GM18502 (cell line): Measurements from ENCODE around the gene ITGB8.

Experiments
- ATAC-seq: cut with Tn5 transposase; IDR thresholded peaks from one replicate; pipeline ENCODE4 v1.9.1; 2021; ENCODE audit warnings: mild to moderate bottlenecking; ENCODE audit not compliant: unreplicated experiment, poor library complexity

The ITGB8 gene

GRCh38 chr7:20331910-20332813, 1.5 kb downstream of the ITGB8 start:
- ATAC-seq, result no peak

- ATAC-seq, result no peak
Observed at GRCh38 chr7:20338285-20338684, 7.6 kb downstream of the ITGB8 start.

- ATAC-seq, result no peak
Observed at GRCh38 chr7:20340839-20341238, 10.1 kb downstream of the ITGB8 start.

DNA sequence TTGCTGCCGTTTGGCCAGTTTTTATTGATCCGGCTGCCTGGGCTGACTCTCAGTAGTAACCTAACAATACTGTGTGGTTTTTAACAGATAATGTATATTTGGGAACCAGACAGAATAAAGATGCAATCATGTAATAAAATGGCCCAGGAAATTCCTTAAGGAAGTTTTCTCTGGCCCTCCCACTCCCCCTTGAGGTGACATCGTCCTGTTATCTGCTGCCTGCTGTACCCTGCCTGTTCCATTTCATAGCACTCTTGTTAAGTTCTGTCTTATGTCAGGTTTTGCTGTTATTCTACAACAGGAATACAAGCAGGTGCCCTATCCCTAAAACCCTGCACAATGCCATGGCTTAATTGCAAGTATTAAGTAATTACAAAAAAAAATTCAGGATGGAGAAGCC, 12.5 kb downstream of the ITGB8 start:
- no peak for ATAC-seq

- ATAC-seq, result no peak
Observed at GRCh38 chr7:20343941-20344340, 13.2 kb downstream of the ITGB8 start.

DNA sequence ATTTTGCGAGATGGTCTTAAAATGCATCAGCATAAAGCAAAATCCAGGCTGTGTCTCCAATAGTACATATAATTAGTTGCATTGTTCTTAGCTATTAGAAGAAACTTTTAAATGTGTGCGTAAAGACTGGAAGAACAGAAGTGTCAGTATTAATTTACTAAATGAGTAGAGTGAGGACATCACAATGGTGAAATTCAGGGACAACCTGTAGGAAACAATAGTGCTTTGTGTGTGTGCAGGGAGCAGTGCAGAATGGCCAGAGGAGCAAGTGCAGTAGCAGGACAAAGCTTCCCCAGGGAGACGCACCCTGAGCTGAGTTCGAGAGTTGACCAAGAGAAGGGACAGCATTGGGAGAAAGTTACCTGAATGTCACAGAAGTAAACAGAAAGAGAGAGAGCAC, 13.7 kb downstream of the ITGB8 start:
- no peak for ATAC-seq

GRCh38 chr7:20346577-20346976, 15.9 kb downstream of the ITGB8 start:
- no peak for ATAC-seq

- no peak for ATAC-seq
Observed at GRCh38 chr7:20347680-20348079, 17.0 kb downstream of the ITGB8 start.

DNA sequence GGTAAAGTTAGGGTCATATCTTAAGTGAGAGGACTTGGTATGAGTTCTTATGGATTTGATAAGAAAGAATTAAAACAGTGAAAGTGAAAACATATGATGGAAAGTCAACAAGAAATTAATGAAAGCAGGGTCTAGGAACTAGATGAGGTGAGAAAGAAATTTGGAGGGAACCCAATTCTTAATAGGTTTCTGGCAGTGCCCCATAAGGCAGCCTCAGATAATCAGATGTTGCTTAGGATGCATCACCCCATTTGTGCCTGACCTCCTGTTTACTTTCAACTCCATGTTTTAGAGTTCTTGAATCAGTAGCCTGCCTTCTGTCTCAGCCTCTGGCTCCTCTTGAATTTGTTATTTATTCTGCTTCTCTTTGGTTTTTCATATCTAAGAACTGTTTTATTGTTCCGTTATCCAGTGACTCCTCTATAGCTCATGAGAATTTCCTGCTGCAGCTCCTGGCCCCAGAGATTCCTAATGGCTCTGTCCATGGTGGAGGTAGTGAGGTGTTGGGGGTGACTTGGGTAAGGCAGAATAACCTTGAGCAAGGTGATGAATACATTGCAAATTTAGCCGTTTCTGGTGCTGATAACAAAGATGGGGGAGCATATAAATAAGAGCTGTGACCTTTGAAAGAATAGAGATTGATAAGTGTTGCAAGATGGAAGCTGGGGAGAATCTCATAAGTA, 17.6 kb downstream of the ITGB8 start:
- no peak for ATAC-seq

DNA sequence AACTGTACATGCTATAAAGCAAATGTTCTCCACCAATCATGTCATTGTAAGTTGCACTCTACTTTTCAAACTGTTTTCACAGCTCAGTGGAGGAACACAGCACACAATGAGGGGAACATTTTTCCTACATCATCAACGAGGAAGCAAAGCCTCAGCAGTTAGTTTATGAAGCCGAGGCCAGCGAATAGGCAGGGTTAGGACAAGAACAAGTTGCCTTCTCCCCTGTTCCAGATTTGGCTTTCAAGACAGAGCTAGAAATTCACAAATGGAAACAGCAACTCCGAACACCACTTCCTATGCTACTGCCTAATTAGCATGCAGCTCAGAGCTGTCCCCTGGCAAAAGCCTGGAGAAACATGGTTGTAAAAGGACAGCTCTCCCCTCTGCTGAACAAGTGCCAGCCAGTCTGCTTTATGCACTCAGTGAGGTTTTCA, 19.8 kb downstream of the ITGB8 start:
- no peak for ATAC-seq

GRCh38 chr7:20350996-20351692, 20.4 kb downstream of the ITGB8 start:
- no peak for ATAC-seq

- ATAC-seq, result no peak
Observed at GRCh38 chr7:20351901-20352300, 21.2 kb downstream of the ITGB8 start.

GRCh38 chr7:20352573-20353306, 22.0 kb downstream of the ITGB8 start:
- no peak for ATAC-seq

DNA sequence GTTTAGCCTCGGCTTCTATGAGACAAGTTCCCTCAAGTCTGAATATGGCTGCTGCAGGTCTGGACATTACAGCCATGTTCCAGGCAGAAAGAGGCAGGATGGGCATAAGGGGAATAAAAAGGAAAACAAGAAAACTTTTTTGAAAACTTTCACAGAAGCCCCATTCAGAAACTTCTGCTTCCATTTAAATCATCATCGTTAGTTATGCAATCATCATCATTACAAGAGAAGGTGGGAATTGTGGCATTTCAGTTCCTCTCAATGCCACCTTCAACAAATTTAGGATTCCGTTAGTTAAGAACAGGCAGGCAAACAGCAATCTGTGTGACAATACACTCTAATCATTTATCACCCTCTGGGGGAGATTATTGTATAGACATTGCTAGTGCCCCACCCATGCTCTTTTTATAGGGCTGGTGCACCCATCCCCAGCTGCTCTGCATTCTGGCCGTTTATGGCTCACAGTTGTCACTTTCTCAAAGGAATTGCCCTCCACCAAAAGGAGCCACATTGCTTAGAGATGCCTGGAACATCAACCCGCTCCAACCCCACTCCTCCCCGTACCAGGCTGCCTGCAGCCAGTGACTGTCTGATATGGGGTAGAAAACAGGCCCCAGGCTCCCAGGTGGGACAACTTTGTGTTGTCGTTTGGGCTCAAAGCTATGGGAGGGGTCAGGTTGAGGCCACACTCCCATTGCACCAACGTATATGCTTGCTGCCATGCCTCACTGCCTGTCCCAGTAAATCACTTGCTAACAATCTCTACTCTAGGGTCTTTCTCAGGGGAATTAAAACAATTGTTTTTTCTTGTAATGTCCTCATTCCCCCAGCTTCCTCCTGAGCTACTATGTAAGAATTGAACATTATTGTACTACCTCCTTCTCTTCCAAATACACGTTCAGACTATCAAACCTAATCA, 24.2 kb downstream of the ITGB8 start:
- no peak for ATAC-seq

DNA sequence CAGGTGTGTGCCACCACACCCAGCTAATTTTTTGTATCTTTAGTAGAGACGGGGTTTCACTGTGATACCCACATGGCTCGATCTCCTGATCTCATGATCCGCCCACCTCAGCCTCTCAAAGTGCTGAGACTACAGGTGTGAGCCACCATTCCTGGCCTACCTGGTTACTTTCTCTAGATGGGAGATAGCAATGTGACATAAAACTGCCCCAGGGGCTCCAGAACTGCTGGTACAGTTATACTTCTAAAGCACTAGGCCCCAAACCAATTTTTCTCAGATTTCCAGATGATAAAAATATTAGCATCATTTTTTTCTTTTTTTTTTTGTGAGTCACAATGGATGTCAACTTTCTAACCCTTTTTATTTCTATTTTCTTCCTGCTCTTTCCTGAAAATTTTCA, 27.4 kb downstream of the ITGB8 start:
- ATAC-seq, result no peak

- no peak for ATAC-seq
Observed at GRCh38 chr7:20358762-20359282, 28.1 kb downstream of the ITGB8 start.

- ATAC-seq, result no peak
Observed at GRCh38 chr7:20359341-20359963, 28.8 kb downstream of the ITGB8 start.

DNA sequence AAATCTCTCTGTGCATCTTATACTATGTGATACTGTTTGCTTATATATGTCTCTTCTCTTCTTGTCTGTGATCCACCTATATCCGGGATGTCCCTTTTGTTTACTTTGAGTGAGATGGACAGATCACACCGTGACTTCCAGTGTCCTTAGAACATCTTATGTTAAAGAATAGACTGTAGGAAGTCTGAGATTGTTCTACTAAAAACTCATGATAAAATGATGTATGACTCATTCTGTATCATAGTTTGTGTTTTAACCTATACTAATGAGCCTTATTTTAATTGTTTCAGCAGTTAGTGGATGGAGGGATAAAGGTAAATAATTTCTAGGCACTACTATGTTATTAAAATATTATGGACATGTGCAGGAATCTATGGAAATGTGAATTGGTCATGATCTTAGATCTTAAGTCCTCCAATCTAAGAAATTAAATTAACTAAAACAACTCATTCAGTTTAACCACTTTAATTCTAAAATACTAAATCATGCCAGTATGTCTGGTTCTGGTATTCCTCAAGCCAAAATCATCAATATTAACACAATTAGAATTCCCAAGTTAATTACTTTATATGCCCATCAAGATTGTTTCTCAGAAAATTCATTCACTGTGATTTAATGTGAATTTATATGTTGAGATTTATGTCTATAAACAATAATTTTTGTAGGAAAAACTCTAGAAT, 32.0 kb downstream of the ITGB8 start:
- no peak for ATAC-seq
